ENCODE results near the gene TGFBR2.
"Not testable (repeated sequence)": the region's sequence is repeated elsewhere in the genome, so short reads cannot be mapped to it uniquely, and the experiment has no call there.

Gene TGFBR2

GRCh38 chr3:30622047-30622545 is 15.7 kb downstream of the TGFBR2 start:
- H3K4me3 ChIP-seq (ENCODE audit: control insufficient read depth, low read depth, low read length), result no peak overlapping the region
- no peak for TF ChIP-seq CTCF (conservative IDR thresholded peaks at IDR 0.05; ENCODE audit: control insufficient read depth, insufficient read depth, low read depth, low read length)
- no peak for DNase-seq (ENCODE audit: low read depth)

GRCh38 chr3:30622790-30623189 is 16.4 kb downstream of the TGFBR2 start:
- DNase-seq (ENCODE audit: low read depth), result no peak
- H3K4me3 ChIP-seq (ENCODE audit: control insufficient read depth, low read depth, low read length), result no peak overlapping the region
- TF ChIP-seq CTCF (conservative IDR thresholded peaks at IDR 0.05; ENCODE audit: control insufficient read depth, insufficient read depth, low read depth, low read length), result no peak

GRCh38 chr3:30623351-30623750 is 16.9 kb downstream of the TGFBR2 start:
- no peak for DNase-seq (ENCODE audit: low read depth)
- no peak overlapping the region for H3K4me3 ChIP-seq (ENCODE audit: control insufficient read depth, low read depth, low read length)
- TF ChIP-seq CTCF (conservative IDR thresholded peaks at IDR 0.05; ENCODE audit: control insufficient read depth, insufficient read depth, low read depth, low read length), result no peak

GRCh38 chr3:30624480-30624879 is 18.1 kb downstream of the TGFBR2 start:
- H3K4me3 ChIP-seq (ENCODE audit: control insufficient read depth, low read depth, low read length); DNase-seq (ENCODE audit: low read depth): not testable (repeated sequence)

GRCh38 chr3:30625541-30626438 is 19.4 kb downstream of the TGFBR2 start:
- no peak overlapping the region for H3K4me3 ChIP-seq (ENCODE audit: control insufficient read depth, low read depth, low read length)

GRCh38 chr3:30626443-30627180 is 20.2 kb downstream of the TGFBR2 start:
- no peak overlapping the region for H3K4me3 ChIP-seq (ENCODE audit: control insufficient read depth, low read depth, low read length)
- peak; percentile 75 for DNase-seq (ENCODE audit: low read depth)

More at GRCh38 chr3:30625541-30626438, 19.4 kb downstream of the TGFBR2 start:
- TF ChIP-seq CTCF (conservative IDR thresholded peaks at IDR 0.05; ENCODE audit: control insufficient read depth, insufficient read depth, low read depth, low read length), result no peak
- DNase-seq (ENCODE audit: low read depth), result peak; percentile 84

More at GRCh38 chr3:30626443-30627180, 20.2 kb downstream of the TGFBR2 start:
- no peak for TF ChIP-seq CTCF (conservative IDR thresholded peaks at IDR 0.05; ENCODE audit: control insufficient read depth, insufficient read depth, low read depth, low read length)
